Nucleus accumbens (tissue), 56 donors: Measurements from ENCODE around the gene NAP1L1.

ENCODE experiments used
- DNase-seq, 56 donors: peaks; one replicate each; lab custom pipeline; 2025; lab: John Stamatoyannopoulos, UW

NAP1L1 gene, protein sequence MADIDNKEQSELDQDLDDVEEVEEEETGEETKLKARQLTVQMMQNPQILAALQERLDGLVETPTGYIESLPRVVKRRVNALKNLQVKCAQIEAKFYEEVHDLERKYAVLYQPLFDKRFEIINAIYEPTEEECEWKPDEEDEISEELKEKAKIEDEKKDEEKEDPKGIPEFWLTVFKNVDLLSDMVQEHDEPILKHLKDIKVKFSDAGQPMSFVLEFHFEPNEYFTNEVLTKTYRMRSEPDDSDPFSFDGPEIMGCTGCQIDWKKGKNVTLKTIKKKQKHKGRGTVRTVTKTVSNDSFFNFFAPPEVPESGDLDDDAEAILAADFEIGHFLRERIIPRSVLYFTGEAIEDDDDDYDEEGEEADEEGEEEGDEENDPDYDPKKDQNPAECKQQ

DNA sequence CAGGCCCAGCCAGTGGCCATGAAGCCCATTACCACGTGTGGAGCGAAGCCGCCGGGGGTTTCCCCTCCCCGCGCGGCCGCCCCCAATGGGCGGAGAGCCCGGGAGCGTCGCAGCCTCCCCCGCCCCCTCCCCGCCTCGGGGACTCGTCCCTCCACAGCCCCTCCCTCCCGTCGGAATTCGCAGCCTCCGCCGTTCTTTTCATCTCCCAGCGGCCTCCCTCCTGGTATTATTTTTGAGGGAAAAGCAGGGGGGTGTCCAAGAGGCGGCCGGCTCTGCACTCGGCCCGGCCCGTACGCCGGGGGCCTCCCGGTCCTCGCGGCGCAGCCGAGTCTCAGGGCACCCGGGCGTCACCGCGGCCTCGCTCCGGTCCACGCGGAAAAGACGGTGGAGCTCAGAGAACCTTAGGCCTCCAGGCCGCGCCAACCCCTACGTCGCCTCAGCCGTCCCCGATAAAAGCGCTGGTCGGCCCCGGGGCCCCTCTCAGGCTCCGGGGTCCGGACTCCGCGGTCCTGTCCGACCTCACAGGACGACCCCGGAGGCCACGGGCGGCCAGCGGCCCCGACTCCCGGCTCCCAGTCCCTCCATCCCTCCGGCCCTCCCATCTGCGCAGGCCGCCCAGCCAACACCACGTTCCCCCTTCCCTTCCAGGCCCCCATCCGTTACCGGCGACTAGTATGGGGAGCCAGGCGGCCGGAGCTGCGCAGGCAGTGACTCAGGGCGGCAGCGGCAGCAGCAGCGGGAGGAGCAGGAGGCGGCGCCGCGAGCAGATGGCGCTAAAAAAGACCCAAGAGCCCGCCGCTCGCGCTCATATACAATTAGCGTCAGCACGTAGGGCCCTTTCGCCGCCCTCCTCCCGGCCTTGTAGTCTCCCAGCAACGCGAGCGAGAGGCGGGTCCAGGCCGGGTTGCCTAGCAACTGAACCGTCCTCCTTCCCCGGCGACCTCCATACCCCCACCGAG lies at the start of gene NAP1L1:
NAP1L1 (minus strand) TSS at position 782 of the 959 bp plus-strand sequence. CDS start 10,466 bp downstream, outside the sequence.
- peak; percentile 28 to 99 (median 96) for DNase-seq

DNA sequence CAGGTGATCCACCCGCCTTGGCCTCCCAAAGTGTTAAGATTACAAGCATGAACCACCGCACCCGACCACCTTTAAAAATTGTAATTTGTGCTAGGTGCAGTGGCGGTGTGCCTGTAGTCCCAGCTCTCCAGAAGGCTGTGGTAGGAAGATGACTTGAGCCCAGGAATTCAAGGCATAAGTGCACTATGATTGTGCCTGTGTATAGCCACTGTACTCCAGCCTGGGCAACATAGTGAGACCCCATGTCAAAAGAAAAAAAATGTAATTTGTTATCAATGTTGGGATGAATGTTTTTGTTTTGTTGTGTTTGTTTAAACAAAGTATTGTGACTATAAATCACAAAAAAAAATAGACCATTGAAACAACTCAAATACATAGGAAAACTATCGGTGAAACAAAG lies 43.1 kb upstream of the NAP1L1 start:
- no peak for DNase-seq

- no peak for DNase-seq
Measured at GRCh38 chr12:76124456-76124855, 40.0 kb upstream of the NAP1L1 start.

DNA sequence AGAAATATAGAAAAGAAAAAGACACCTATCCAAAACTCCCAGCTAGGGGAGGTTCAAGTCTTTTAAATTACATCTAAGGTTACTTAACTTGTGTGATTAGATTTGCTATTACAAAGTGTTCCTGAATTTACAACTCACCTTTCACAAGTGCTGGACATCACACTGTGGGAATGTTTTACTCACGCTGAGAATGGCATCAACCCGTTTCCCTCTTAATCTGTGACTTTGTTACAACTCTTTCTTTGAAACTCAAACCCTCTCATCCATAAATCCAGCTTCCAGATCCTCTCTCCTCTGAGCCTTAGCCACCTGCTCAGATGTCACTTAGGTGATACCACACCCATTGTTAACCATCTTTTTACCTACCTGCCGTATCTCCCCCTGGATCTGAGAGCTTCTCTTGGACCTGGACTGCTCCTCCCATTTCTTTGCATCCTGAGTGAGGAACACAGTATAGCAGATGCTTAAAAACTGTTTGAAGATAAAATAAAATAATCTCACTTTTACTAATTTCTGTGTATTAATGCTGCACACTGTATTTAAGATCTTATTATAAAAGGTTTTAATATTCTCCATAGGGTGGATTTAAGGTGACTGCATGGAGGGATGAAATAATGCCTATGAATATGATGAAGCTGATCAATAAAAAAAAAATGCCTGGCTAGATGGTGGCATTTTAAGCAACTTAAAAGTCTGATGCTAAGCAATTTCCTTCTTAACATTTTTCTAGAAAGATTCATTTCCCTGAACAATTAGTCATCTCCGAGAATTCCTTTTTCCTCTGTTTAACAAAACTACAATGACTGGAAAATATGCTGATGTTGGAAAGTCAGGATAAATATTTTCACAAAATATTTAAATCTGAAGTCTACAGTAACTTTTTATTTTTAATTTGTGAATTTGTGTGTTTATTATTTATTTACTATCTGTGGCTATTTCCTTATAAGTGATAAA lies 39.1 kb upstream of the NAP1L1 start:
- DNase-seq, result no peak

- no peak for DNase-seq
Measured at GRCh38 chr12:76119887-76120286, 35.4 kb upstream of the NAP1L1 start.

DNA sequence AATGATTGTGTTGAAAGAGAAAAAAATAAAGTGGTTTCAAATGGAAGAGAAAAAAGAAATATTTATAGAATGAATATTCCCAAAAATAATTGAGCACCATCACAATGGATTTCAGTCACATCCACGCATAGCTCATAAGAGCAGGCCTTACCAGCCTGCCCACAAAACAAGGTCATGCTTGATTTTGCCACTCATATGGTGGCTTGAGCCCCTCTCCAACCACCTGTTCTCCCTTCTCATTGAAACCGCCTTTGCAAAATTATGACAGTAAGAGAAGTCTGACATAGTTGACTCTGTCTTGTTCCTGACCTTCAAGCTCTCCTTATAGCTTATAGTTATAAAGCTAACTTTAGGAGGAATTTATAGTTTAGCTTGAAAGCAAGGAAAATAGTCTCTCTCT lies 33.3 kb upstream of the NAP1L1 start:
- no peak for DNase-seq

- DNase-seq, result no peak
Measured at GRCh38 chr12:76117067-76117691, 32.7 kb upstream of the NAP1L1 start.

- no peak for DNase-seq
Measured at GRCh38 chr12:76113800-76114757, 29.6 kb upstream of the NAP1L1 start.

GRCh38 chr12:76111209-76111749 lies 26.8 kb upstream of the NAP1L1 start:
- no peak for DNase-seq

GRCh38 chr12:76109879-76110278 lies 25.4 kb upstream of the NAP1L1 start:
- DNase-seq, result no peak

- no peak for DNase-seq
Measured at GRCh38 chr12:76108356-76108755, 23.9 kb upstream of the NAP1L1 start.

DNA sequence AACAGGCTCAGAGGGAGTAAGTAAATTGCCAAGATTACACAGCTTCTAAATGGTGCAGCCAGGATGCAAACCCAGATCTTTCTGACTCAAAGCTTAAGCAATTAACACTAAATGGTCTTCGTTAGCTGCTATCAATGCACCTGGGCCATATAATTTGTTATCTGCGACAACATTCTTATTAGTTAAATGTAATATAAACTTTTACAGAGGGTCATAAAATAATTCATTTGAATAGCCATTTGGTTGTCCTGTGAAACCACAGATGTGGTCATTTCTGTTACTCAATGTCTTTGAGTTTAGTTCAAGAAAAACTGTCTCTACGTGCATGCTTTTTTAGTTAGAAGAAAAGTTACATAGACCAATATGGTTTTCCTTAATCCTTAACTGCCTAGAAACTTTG lies 22.1 kb upstream of the NAP1L1 start:
- DNase-seq, result no peak

DNA sequence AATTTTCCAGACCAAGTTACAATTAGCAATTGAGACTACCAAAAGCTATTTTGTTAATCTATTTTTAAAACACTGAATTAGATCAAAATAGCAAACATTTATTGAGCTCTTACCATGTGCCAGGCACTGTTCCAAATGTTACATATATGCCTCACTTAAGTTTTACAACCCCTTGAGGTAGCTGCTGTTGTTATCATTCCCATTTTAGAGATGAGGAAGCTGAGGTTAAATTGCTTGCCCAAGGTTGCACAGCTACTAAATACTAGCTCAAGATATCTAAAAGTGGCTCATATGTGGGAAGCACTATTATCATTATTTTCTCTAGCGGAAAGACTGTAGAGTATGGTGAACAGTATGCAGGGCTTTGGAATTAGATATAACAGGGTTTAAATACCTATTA lies 19.5 kb upstream of the NAP1L1 start:
- DNase-seq, result no peak

DNA sequence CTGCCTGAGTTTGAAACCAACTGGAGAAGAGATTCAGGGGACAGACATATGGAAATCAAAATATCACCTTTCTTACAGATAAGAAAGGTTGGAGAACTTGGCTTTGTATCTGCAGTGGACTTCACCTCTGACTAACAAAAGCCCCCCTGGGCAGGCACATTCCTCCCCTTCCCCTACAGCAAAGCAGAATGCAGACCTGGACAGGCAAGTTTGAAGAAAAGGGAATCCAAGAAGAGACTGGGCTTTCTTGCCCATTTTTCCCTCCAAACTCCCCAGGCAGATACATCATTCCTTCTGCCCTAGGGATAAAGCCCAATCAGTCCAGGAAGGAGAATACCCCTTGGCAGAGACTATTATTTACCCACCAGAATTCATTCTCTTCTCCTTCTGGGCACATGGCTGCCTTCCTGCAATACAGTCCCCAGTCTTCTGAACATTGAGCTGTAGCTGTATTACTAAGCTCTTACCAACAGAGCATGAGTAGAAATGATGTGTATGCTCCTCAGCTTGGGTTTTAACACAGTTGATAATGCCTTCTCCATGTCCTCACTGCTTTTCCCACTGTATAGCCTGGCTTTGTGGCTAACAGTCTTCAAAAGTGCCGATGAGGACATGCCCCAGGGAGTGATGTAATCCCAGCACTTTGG lies 17.4 kb upstream of the NAP1L1 start:
- no peak for DNase-seq

- no peak for DNase-seq
Measured at GRCh38 chr12:76096079-76096646, 11.7 kb upstream of the NAP1L1 start.

- DNase-seq, result no peak
Measured at GRCh38 chr12:76094754-76095153, 10.3 kb upstream of the NAP1L1 start.

DNA sequence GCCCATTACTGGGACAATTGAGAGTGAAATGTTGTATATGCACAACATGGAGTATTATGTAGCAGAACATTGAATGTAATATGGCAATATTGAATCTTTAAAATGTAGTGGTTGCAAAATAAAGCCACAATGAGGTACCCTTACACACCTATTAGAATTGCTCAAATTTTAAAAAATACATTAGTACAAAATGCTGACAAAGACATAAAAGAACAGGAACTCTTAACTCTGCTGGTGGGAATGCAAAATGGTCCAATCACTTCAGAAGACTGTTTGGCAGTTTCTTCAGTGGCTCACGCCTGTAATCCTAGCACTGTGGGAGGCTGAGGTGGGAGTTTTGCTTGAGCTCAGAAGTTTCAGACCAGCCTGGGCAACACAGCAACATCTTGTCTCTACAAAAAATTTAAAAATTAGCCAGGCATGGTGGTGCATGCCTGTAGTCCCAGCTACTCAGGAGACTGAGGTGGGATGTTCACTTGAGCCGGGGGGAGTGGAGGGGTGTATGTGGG lies 6.8 kb upstream of the NAP1L1 start:
- DNase-seq, result no peak
